ENCODE data around the gene CLBA1.

The CLBA1 gene

GRCh38 chr14:105012171-105012985, 26.8 kb downstream of the CLBA1 start:
- Histone ChIP-seq H2AFZ (ENCODE audit: low read depth, low read length) (no peak overlapping the region), H3K9me3 (ENCODE audit: insufficient read depth, low read length) (no peaks in the 10 kb centered on the region), H3K27ac (ENCODE audit: low read length) (no peak overlapping the region), H3K36me3 (replicated peaks; ENCODE audit: low read depth, low read length) (peaks cover 64% of the 10 kb centered on the region), H3K4me2 (ENCODE audit: low read length) (no peak overlapping the region), H3K4me1 (ENCODE audit: low read length) (peaks cover 32% of the 10 kb centered on the region), H3K27me3 (ENCODE audit: low read depth, low read length) (no peaks in the 10 kb centered on the region), H3K79me2 (ENCODE audit: low read length) (peaks cover 94% of the 10 kb centered on the region), H3K9ac (ENCODE audit: low read length) (no peak overlapping the region), H4K20me1 (ENCODE audit: insufficient read depth, low read length) (peaks cover 93% of the 10 kb centered on the region), H3K4me3 (ENCODE audit: low read length) (no peak overlapping the region)
- peak; percentile 57 for TF ChIP-seq CTCF (IDR thresholded peaks at IDR 0.05; ENCODE audit: low read depth, low read length)
- no peak for TF ChIP-seq EZH2phosphoT487 (IDR thresholded peaks at IDR 0.05; ENCODE audit: low read depth)

- Histone ChIP-seq H3K79me2 (ENCODE audit: low read length) (peaks cover 94% of the 10 kb centered on the region), H2AFZ (ENCODE audit: low read depth, low read length) (no peak overlapping the region), H3K4me2 (ENCODE audit: low read length) (no peak overlapping the region), H3K4me1 (ENCODE audit: low read length) (peaks cover 39% of the 10 kb centered on the region), H3K4me3 (ENCODE audit: low read length) (no peak overlapping the region), H3K36me3 (replicated peaks; ENCODE audit: low read depth, low read length) (peaks cover 65% of the 10 kb centered on the region), H4K20me1 (ENCODE audit: insufficient read depth, low read length) (peaks cover 94% of the 10 kb centered on the region), H3K9ac (ENCODE audit: low read length) (no peak overlapping the region), H3K9me3 (ENCODE audit: insufficient read depth, low read length) (no peaks in the 10 kb centered on the region), H3K27ac (ENCODE audit: low read length) (no peak overlapping the region), H3K27me3 (ENCODE audit: low read depth, low read length) (no peaks in the 10 kb centered on the region)
- no peak for TF ChIP-seq EZH2phosphoT487 (IDR thresholded peaks at IDR 0.05; ENCODE audit: low read depth)
- TF ChIP-seq CTCF (IDR thresholded peaks at IDR 0.05; ENCODE audit: low read depth, low read length), result no peak
Observed at GRCh38 chr14:105013150-105013785, 27.7 kb downstream of the CLBA1 start.

GRCh38 chr14:105014032-105014431, 28.4 kb downstream of the CLBA1 start:
- Histone ChIP-seq H3K4me2 (ENCODE audit: low read length) (no peak overlapping the region), H3K36me3 (replicated peaks; ENCODE audit: low read depth, low read length) (peaks cover 68% of the 10 kb centered on the region), H3K27ac (ENCODE audit: low read length) (no peak overlapping the region), H3K4me1 (ENCODE audit: low read length) (peaks cover 45% of the 10 kb centered on the region), H3K9me3 (ENCODE audit: insufficient read depth, low read length) (no peaks in the 10 kb centered on the region), H3K79me2 (ENCODE audit: low read length) (peaks cover 100% of the 10 kb centered on the region), H3K9ac (ENCODE audit: low read length) (no peak overlapping the region), H2AFZ (ENCODE audit: low read depth, low read length) (no peak overlapping the region), H3K27me3 (ENCODE audit: low read depth, low read length) (no peaks in the 10 kb centered on the region), H4K20me1 (ENCODE audit: insufficient read depth, low read length) (peaks cover 99% of the 10 kb centered on the region), H3K4me3 (ENCODE audit: low read length) (no peak overlapping the region)
- TF ChIP-seq CTCF (IDR thresholded peaks at IDR 0.05; ENCODE audit: low read depth, low read length) (no peak), EZH2phosphoT487 (IDR thresholded peaks at IDR 0.05; ENCODE audit: low read depth) (no peak)

GRCh38 chr14:105014631-105015030, 29.0 kb downstream of the CLBA1 start:
- peaks cover 51% of the 10 kb centered on the region for H3K4me1 ChIP-seq (ENCODE audit: low read length)
- peaks cover 68% of the 10 kb centered on the region for H3K36me3 ChIP-seq (replicated peaks; ENCODE audit: low read depth, low read length)
- peak overlapping the region; percentile 4; the same call in 1 of the 2 replicates for H3K27ac ChIP-seq (ENCODE audit: low read length)
- peak overlapping the region; percentile 17; the same call in 1 of the 2 replicates for H3K4me3 ChIP-seq (ENCODE audit: low read length)
- TF ChIP-seq EZH2phosphoT487 (IDR thresholded peaks at IDR 0.05; ENCODE audit: low read depth) (no peak), CTCF (IDR thresholded peaks at IDR 0.05; ENCODE audit: low read depth, low read length) (no peak)
- H3K4me2 ChIP-seq (ENCODE audit: low read length), result peak overlapping the region; percentile 21; the same call in 1 of the 2 replicates
- peaks cover 100% of the 10 kb centered on the region for H3K79me2 ChIP-seq (ENCODE audit: low read length)
- H3K9ac ChIP-seq (ENCODE audit: low read length), result no peak overlapping the region
- H3K27me3 ChIP-seq (ENCODE audit: low read depth, low read length), result no peaks in the 10 kb centered on the region
- no peak overlapping the region for H2AFZ ChIP-seq (ENCODE audit: low read depth, low read length)
- H4K20me1 ChIP-seq (ENCODE audit: insufficient read depth, low read length), result peaks cover 99% of the 10 kb centered on the region
- no peaks in the 10 kb centered on the region for H3K9me3 ChIP-seq (ENCODE audit: insufficient read depth, low read length)
